Measurements from ENCODE around the gene ELL. TPM values are rescaled to one million over a fixed set of nuclear protein-coding genes. Genes with fewer than 3 reads are reported as not detected.
A peak's percentile ranks its signal among the peaks of the same experiment; 100 is the strongest.

Gene ELL
- total and polyA plus RNA-seq, 9 of the 15 experiments (the other 6 are each of a cell fraction or from before 2014, with no cell fraction given): 0.24 to 22.5 (median 4.1) TPM

GRCh38 chr19:18428787-18429674, 92.8 kb downstream of the ELL start (continued):
- TF ChIP-seq ARID3A (IDR thresholded peaks at IDR 0.05; ENCODE audit: borderline replicate concordance, low read depth, low read length) (no peak), ZBTB17 (CRISPR knock-in tag; IDR thresholded peaks at IDR 0.05) (no peak), ZNF280B (CRISPR knock-in tag; IDR thresholded peaks at IDR 0.05) (no peak), VEZF1 (CRISPR knock-in tag; IDR thresholded peaks at IDR 0.05) (peak; percentile 95), ZNF407 (IDR thresholded peaks at IDR 0.05; ENCODE audit: low read depth) (0 out of 2 replicates have a peak, but pooled peaks have one; percentile 18), FOXM1 (IDR thresholded peaks at IDR 0.05; ENCODE audit: low read depth) (no peak), FOXM1 (CRISPR knock-in tag; IDR thresholded peaks at IDR 0.05; ENCODE audit: low read depth) (no peak), ZNF395 (CRISPR knock-in tag; IDR thresholded peaks at IDR 0.05) (0 out of 2 replicates have a peak, but pooled peaks have one; percentile 47)
- TF ChIP-seq, protein P1, sequence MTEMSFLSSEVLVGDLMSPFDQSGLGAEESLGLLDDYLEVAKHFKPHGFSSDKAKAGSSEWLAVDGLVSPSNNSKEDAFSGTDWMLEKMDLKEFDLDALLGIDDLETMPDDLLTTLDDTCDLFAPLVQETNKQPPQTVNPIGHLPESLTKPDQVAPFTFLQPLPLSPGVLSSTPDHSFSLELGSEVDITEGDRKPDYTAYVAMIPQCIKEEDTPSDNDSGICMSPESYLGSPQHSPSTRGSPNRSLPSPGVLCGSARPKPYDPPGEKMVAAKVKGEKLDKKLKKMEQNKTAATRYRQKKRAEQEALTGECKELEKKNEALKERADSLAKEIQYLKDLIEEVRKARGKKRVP (CRISPR knock-in tag; IDR thresholded peaks at IDR 0.05): no peak
